Hypothalamus (tissue), 51 donors: ENCODE data around the gene BCAT1.

Source experiments
- DNase-seq, 51 donors: peaks; one replicate each; lab custom pipeline; 2025; lab: John Stamatoyannopoulos, UW

BCAT1 gene

DNA sequence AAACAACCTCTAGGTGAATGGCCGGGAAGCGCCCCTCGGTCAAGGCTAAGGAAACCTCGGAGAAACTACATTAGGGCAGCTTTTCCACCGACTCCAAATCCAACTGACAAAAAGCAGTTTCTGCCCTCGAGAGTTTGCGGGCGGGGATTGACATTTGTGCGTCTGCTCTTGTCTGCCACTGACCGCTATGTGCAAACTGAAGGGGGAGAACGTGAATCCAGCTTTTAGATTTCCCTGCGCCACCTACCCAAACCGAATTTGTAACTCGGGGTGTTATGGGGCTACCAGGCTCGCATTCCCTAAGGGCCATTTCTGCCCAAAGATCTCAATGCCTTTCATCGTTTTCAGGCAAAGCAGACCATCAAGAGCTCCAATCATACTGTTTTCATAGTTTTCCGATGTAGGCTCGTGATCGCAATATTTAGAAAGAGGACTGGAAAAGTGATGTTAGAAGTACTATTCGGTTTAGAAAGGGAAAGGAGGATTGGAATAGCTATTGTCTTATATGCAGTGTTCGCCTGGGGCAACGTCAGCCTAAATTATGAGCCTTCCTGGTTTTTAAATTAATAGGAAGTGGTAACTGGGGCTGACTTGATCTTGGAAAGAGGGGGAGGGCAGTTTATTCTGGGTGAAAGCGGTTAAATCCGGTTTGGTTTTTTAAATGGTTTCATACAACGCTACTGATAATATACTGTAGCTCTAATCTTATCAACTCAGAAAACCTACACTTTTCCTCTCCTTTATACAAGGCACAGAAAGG lies 45.4 kb downstream of the BCAT1 start:
- peak in 24 of 51 donors; percentile 21 to 69 (median 44) for DNase-seq

DNA sequence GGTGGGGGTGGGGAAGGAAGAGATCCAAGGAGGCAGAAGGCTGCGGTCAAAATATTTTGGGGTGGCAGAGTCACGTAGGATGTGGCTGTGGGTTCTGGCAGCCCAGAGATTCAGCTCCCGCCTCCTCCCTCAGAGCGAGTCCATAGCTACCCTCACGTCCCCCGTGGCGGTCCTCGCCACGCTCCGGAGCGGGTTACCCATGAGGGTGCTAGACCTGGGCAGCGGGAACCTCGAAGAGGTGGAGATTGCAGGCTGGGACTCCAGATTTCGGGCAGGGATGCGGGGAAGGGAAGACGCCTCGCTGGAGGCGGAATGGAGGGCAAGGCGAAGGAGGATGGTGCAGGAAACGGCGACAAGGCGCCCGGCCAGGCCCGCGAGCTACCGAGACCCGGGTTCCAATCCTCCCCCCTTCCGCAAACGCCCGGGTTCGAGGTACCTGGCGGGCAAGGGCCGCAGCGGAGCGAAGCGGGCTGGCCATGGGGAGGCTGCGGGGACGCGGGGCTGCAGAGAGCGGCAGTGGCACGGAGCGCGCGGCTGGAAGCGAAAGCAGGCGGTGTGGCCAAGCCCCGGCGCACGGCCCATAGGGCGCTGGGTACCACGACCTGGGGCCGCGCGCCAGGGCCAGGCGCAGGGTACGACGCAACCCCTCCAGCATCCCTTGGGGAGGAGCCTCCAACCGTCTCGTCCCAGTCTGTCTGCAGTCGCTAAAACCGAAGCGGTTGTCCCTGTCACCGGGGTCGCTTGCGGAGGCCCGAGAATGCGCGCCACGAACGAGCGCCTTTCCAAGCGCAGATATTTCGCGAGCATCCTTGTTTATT lies 46.2 kb downstream of the BCAT1 start:
- peak in 38 of 51 donors; percentile 17 to 82 (median 50) for DNase-seq

DNA sequence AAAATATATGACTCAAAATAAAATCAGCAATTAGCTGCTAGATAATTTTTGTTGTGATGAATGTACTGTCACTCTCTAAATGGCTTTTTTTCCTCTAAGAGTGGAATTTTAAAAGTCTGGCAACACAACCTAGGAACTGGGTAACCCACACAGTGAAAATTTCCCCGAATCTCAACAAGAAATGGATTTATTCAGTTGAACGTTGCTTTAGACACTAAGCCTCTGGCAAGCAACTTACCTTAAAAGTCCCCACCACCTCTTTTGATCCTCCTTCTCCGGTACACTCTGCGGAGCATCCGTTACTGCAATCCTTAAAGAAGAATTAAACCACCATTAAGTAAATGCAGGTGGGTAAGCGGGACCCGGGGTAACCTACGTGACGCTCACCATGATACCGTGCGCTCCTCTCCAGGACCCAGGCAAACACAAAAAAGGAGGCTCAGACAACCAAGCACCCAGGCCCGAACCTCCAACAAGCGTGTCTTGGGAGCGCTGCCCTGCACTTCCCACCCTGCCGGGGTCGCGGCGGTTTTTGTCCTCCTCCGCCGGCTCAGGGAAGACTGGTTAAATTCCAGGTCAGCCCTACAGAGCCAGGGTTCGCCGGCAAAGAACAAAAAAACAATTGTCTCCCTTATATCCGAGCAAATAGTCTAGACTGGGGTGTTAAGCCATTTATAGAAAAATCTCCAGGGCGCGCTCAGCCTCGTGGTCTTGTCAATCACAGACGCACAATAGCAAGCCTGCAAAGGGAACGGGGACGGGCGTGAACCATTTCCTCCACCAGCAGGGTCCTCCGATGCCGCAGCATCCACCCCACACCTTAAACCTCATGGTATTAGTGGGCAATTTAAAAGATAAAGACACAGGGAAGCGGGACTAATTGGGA lies 47.1 kb downstream of the BCAT1 start:
- DNase-seq: peak in 43 of 51 donors; percentile 7 to 82 (median 47)

DNA sequence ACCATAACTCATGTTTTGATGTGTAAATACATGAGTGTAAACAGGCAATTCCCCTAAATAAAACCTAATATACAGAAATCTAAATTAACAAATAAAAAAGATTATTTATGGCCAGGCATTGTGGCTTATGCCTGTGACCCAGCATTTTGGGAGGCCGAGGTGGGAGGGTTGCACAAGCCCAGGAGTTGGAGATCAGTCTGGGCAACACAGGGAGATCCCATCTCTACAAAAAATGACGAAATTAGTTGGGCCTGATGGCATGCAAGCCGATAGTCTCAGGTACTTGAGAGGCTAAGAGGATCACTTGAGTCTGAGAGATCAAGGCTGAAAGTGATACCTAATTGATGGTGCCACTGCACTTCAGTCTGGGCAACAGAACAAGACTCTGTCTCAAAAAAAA lies 48.7 kb downstream of the BCAT1 start:
- DNase-seq: no peak

DNA sequence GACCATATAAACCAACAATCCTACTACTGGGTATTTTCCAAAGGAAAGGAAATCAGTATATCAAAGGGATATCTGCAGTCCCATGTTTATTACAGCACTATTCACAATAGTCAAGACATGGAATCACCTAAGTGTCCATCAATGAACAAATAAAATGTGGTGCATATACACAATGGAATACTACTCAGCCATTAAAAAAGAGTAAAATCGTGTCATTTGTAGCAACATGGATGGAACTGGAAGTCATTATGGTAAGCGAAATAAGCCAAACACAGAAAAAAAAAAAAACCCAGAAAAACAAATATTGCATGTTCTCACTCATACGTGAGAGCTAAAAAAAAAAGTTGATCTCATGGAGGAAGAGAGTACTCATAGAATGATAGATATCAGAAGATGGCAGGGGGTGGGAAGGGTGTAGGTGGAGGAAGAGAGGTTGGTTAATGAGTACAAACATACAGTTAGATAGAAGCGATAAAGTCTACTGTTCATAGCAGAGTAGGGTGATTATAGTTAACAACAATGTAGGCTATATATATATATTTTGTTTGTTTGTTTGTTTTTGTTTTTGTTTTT lies 49.3 kb downstream of the BCAT1 start:
- DNase-seq: no peak

DNA sequence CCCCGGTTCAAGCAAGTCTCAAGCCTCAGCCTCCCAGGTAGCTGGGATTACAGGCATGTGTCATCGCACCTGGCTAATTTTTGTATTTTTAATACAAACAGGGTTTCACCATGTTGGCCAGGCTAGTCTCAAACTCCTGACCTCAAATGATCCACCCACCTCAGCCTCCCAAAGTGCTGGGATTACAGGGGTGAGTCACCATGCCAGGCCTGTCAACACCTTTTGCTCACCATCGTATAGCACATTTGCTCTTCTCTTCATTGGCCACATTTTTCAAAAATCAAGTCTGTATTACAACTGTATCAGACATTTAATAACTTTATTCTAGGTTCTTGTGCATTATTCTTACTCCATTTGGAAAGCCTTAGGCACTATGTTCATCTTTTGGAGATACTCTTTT lies 50.3 kb downstream of the BCAT1 start:
- DNase-seq: no peak

DNA sequence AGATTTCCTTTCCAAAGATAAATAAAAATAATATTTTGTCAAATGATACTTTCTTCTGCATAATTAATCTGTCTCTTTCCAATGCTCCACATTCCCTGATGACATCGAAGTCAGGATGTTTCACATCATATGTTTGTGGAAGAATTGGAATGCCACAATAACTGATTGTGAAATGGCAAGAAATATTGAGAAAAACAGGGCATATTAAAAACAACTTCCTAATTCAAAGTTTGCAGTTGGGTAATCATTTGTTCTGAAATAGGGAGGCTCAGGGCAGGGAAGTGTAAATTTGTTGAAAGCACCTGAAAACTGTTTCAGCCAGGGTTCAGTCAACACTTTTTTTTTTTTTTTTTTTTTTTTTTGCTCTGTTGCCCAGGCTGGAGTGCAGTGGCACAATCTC lies 50.7 kb downstream of the BCAT1 start:
- DNase-seq: no peak

DNA sequence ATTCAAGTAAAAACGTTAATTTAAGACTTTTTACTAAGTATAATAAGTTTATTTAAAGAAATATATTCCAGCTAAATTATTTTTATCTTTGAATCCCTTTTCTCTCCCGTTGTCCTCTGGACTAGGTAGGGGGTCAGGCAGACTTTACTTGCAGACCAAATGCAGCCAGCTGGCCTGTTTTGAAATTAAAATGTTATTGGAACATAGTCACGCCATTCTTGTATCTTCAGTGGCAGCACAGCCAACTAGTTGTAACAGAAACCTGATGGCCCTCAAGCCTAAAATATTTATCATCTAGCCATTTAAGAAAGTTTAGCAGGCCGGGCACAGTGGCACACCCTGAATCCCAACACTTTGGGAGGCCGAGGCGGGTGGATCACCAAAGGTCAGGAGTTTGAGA lies 52.7 kb downstream of the BCAT1 start:
- DNase-seq: no peak

DNA sequence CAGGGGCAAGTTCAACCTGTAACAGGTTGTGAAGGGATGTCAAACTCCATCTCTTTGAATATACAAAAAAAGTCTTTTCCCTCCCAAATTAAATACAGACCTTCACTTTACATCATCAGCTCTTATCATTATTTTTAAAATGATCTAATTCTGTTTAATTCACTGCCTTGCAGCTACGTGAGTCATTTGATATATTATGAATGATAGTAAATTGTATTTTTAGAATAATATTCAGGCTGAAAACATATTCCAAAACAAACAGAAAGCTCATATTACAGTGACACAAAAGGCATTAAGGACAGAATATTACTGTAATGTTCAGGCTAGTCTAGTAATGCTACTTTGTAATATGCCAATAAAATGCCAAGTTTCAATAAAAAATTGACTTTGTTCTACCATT lies 53.3 kb downstream of the BCAT1 start:
- no peak for DNase-seq

DNA sequence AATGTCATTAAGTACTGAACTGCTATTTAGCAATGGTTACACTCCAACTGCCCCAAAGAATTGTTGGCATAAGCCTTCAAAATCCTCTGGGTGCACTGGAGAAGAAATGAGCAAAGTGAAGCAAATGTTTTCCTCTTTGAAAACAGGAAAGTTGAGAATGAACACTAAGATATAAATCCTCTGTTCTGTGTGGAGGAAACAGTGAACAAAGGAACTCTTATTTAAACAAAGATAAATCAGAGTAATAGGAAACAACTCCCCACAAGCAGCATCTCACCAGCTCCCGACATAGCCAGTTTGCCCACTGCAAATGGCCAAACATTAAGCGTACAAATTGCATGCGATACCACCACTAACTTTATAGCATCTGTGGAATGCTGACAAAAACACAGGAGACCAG lies 54.0 kb downstream of the BCAT1 start:
- no peak for DNase-seq

DNA sequence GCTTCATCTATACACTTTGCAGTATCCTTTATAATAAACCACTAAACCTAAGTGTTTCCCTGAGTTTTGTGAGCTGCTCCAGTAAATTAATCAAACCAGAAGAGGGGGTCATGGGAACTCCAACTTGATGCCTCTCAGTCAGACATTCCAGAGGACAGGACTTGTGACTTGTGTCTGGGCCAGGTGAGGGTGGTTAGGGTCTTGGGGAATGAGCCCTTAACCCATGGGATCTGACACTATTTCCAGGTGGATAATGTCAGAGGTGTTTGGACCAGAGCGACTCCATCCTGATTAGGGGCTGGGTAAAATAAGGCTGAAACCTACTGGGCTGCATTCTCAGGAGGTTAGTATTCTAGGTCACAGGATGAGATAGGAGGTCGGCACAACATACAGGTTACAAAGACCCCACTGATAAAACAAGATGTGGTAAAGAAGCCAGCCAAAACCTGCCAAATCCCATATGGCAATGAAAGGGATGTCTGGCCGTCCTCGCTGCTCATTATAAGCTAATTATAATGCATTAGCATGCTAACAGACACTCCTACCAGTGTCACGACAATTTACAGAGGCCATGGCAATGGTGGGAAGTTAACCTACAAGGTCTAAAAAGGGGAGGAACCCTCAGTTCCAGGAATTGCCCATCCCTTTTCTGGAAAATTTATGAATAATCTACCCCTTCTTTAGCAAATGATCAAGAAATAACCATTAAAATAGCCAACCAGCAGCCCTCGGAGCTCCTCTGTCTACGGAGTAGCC lies 58.7 kb downstream of the BCAT1 start:
- no peak for DNase-seq

DNA sequence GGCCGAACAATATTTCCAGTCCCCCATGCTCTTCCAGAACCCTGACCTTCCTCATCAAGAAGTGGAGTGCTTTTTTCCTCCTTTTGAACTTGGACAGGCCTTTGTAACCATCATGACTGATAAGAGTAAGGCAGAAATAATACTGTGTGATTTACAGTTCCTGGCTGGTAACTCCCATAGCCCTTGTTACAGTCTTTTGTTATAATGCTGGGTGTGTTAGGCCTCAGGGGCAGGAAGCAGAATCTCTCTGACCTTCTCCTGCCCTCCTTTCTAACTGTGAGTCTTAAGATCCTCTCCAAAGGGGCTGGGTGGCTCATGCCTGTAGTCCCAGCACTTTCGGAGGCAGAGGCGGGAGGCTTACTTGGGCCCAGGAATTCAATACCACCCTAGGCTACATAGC lies 59.5 kb downstream of the BCAT1 start:
- no peak for DNase-seq

DNA sequence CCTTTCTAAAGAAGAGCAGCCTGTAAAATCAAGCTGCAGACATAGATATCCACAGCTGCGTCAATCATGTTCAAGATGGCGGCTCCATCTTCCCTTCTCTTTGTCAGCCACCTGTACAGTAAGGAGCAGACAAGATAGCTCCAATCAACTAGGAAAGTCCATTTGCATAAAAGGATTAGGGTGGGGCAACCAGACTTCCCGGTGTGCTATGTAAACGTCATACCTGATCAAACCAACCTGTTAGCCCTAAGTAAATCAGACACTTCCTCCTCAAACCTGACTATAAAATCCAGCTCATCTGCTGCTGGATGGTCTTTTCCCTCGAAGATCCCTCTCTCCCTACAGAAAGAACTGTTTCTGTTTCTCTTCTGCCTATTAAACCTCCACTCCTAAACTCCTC lies 60.1 kb downstream of the BCAT1 start:
- no peak for DNase-seq

DNA sequence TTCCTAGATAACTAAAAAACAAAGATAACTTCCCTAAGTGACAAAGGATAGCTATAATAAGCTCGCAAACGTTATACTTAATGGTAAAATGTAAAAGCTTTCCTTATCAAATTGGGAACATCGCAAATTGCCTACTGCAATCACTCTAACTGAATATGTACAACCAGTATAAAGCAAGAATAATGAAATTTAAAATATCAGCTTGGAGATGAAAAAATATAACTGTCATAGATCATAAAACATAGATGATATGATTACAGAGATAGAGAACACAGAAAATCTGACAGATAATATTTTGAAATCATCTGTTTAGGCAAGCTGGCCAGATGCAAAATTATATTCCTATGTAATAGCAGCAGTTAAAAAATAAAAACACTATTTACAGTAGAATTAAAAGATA lies 64.0 kb downstream of the BCAT1 start:
- no peak for DNase-seq

DNA sequence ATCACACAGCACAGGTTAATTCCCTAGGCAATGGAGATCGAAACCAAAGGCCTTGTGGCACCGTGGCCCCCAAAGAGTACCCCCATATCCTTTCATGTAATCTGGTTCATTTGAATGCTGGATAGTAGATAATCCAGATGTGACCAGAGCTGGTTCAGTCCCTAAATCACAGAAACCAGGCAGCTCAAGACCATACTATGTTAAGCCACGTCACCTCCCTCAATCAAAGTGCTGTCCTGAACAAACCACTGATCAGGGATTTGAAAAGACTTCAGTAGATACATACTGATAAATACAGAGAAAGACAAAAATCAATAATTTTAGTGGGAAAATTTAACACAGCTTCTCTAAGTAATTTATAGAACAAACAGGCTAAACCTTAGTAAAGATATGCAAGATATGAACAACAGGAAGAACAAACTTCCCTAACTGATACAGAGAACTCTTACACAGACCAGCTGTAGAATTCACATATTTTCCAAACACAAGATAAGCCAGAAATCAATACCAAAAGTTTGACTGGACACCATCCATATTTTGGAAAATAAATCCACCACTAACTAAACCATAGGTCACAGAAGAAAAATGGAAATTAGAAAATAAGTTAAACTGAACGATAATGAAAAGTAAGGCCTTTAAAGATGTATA lies 67.1 kb downstream of the BCAT1 start:
- no peak for DNase-seq

DNA sequence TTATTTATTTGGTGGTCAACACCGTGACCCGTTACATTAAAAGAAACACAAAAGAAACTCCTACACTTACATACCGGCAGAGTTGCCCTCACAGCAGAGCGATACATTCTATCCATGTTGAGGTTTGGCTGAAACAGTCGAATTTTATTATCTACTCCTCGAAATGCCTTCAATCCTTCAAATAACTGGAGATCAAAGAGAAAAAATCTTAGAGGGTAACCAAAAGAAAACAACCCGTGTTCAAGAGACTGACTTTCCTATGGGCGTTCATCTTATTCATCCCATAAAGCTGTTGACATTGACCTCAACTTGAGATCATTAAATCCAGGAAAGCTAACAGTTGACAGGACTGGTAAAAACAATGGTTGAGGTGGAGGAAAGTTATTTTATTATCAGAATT lies 67.7 kb downstream of the BCAT1 start:
- no peak for DNase-seq

DNA sequence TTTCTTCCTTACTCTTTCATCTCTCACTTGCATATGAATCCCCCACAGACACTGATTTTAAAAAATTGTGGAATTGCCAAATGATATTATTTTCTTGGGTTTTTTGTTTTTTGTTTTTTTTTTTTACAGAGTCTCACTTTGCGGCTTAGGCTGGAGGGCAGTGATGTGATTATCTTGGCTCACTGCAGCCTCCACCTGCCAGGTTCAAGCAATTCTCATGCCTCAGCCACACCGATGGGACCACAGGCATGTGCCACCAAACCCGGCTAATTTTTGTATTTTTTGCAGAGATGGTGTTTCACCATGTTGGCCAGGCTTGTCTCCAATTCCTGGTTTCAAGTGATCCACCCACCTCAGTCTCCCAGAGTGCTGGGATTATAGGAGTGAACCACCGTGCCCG lies 68.2 kb downstream of the BCAT1 start:
- no peak for DNase-seq

DNA sequence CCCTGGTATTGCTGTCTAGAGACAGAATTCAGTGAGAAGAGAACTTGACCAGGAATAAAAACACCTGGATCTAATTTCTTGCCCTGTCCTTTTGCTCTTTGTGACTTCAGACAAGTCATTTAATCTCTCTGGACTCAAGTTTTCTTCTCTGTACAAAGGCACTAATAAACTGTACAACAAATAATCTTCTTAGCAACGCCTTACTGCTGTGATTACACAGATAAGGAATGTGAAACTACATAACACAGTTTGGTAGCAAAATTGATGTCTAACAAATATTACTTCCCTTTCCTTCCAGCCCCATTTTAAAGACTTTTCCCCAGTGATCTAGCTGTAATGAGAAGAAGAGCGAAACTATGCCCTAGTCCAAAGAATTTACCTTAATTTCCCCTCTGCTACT lies 69.3 kb downstream of the BCAT1 start:
- DNase-seq: no peak

DNA sequence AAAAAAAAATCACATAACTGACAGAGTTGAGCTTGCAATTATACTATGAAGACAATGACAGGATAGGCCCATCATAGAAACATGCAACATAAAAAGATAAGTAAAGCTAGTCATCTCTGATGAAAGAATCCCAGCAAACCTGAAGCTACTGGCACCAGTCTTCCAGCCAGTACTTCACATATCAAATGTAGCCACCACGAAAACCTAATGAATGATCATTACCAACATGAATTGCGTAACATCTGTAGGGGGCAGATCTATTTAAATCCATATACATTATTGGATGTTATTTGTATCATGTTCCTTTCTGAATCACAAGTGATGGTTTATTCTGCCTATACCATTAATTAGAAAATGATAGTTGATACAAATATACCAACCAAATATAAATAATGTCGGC lies 73.9 kb downstream of the BCAT1 start:
- DNase-seq: no peak

DNA sequence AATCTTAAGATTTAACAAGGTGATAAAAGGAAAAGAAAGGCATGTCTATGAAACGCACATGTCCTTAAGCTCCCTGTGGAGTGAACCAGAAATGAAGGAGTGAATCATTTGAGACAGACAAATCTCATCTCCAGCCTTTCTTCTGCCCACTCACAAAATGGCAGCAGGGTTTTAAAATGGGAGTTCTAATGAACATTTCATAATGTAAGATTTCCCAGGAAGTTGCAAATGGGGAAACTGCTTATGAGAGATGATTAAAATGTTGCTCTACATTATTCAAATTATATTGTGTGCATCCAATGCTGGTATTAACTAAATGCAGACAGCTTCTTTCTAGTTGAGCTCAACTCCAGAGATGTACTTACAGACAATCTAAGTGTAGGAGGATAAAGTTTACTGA lies 76.7 kb downstream of the BCAT1 start:
- no peak for DNase-seq
